Measurements from ENCODE around the gene GARIN3. TPM values are rescaled to one million over a fixed set of nuclear protein-coding genes. Genes with fewer than 3 reads are reported as not detected.

Gene GARIN3
- not detected in 5 replicates for total RNA-seq (2022; extraction: Qiagen RNA extraction)

GRCh38 chr5:157166214-157167213, at the start of gene GARIN3:
TSS of gene GARIN3 (minus strand) at chr5:157166264. CDS start at chr5:157166168, 96 bp downstream.

GRCh38 chr5:157180374-157181264, 14.6 kb upstream of the GARIN3 start, which contains the start of gene ITK:
TSS of gene ITK (plus strand) at chr5:157180840. CDS start at chr5:157180978, 138 bp downstream.

GRCh38 chr5:157142317-157143126, 23.5 kb downstream of the GARIN3 start, which contains the start of gene MED7:
TSS of gene MED7 (minus strand) at chr5:157142865. CDS start at chr5:157139431, 3,434 bp downstream.

Other genes with a start within 250 kb of the GARIN3 start
- gene TIMD4, start 203.0 kb downstream of the GARIN3 start, total RNA-seq (2022; extraction: Qiagen RNA extraction) = 0.70 to 1.4 TPM (median 1.1 TPM) in 5 replicates
- 25.5 to 50.1 TPM (median 31.2 TPM) in 5 replicates for gene HAVCR1, start 107.1 kb downstream of the GARIN3 start, total RNA-seq (2022; extraction: Qiagen RNA extraction)
- 0.16 to 0.57 TPM (median 0.28 TPM) in 5 replicates for gene HAVCR2, start 57.2 kb downstream of the GARIN3 start, total RNA-seq (2022; extraction: Qiagen RNA extraction)
- 14.1 to 21.5 TPM (median 16.8 TPM) in 5 replicates for gene MED7, start 23.4 kb downstream of the GARIN3 start, total RNA-seq (2022; extraction: Qiagen RNA extraction)
- 0.06 to 0.18 TPM (median 0.12 TPM) in 4 of 5 replicates, not detected in the other for gene ITK, start 14.6 kb upstream of the GARIN3 start, total RNA-seq (2022; extraction: Qiagen RNA extraction)
- 18.4 to 22.2 TPM (median 20.0 TPM) in 5 replicates for gene CYFIP2, start 99.9 kb upstream of the GARIN3 start, total RNA-seq (2022; extraction: Qiagen RNA extraction)